ENCODE results near the gene PXN. TPM values are rescaled to one million over a fixed set of nuclear protein-coding genes. Genes with fewer than 3 reads are reported as not detected.
"Not testable (repeated sequence)": the region's sequence is repeated elsewhere in the genome, so short reads cannot be mapped to it uniquely, and the experiment has no call there.

Gene PXN
- polyA plus RNA-seq, 4 donors, result 79.3 to 132 (median 115) TPM

DNA sequence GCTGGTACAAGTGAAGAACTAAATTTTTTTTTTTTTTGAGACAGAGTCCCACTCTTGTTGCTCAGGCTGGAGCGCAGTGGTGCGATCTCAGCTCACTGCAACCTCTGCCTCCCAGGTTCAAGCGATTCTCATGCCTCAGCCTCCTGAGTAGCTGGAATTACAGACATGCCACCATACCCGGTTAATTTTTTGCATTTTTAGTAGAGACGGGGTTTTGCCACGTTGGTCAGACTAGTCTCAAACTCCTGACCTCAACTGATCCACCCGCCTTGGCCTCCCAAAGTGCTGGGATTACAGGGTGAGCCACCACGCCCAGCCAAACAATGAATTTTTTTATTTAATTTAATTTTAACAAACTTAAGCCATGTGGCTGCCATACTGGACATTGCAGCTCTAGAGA, 72.2 kb downstream of the PXN start:
- 66 to 78% (median 68%) methylated on average over 8 of the region's 8 CpGs for WGBS, 3 donors
- not testable (repeated sequence) for H3K27me3 ChIP-seq (ENCODE audit: control insufficient read depth in 3 of 3, insufficient read depth in 3 of 3, low read length in 3 of 3)

DNA sequence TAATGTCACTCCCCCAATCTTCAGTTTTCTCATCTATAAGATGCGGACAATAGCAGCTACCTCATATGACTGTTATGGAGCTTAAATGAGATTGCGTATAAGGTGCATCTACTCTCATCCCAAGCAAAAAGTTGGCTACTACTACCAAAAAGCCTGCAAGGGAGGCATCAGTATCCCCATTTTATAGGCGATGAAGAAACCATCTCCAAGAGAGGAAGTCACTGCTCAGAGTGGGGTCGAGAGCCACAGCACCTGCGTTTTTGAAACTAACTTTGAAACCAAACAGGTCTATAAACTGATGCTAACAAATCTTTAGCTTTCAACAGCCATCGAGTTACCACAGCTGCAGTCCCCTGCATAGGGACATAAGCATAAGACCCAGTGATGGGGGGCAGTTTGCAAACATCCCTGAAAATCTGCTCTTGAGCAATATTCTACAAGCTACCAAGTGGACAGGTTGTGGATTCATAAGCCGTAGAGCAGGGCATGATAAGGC, 74.5 kb downstream of the PXN start:
- DNase-seq, result no peak
- Histone ChIP-seq H3K27ac (ENCODE audit: low read depth in 1 of 3, low read length in 2 of 3) (no peak overlapping the region), H3K4me1 (ENCODE audit: control insufficient read depth in 3 of 3, insufficient read depth in 2 of 3, low read depth in 1 of 3, low read length in 2 of 3) (peaks cover 4 to 11% (median 4%) of the 10 kb centered on the region in 3 donors), H3K27me3 (ENCODE audit: control insufficient read depth in 3 of 3, insufficient read depth in 3 of 3, low read length in 3 of 3) (no peaks in the 10 kb centered on the region), H3K36me3 (ENCODE audit: control insufficient read depth in 3 of 3, insufficient read depth in 2 of 3, low read depth in 1 of 3, low read length in 3 of 3) (peaks cover 5 to 51% (median 17%) of the 10 kb centered on the region in 3 donors), H3K4me3 (ENCODE audit: low read depth in 1 of 3, low read length in 3 of 3) (no peak overlapping the region), H3K9me3 (ENCODE audit: control insufficient read depth in 2 of 2, insufficient read depth in 1 of 2, low read depth in 1 of 2, low read length in 1 of 2) (no peaks in the 10 kb centered on the region)
- WGBS, 3 donors, result 78 to 83% (median 82%) methylated on average over 7 of the region's 7 CpGs
- FAIRE-seq, result no peak

More for the DNA sequence above, 72.2 kb downstream of the PXN start:
- H3K4me3 ChIP-seq (ENCODE audit: low read depth in 1 of 3, low read length in 3 of 3), result peak overlapping the region in 1 of 3 donors; percentile 90
- peaks cover 6 to 52% (median 13%) of the 10 kb centered on the region in 3 donors for H3K36me3 ChIP-seq (ENCODE audit: control insufficient read depth in 3 of 3, insufficient read depth in 2 of 3, low read depth in 1 of 3, low read length in 3 of 3)
- H3K9me3 ChIP-seq (ENCODE audit: control insufficient read depth in 2 of 2, insufficient read depth in 1 of 2, low read depth in 1 of 2, low read length in 1 of 2); H3K27ac ChIP-seq (ENCODE audit: low read depth in 1 of 3, low read length in 2 of 3); FAIRE-seq; DNase-seq: not testable (repeated sequence)
- H3K4me1 ChIP-seq (ENCODE audit: control insufficient read depth in 3 of 3, insufficient read depth in 2 of 3, low read depth in 1 of 3, low read length in 2 of 3), result peaks cover 4 to 11% (median 4%) of the 10 kb centered on the region in 3 donors

- H3K27me3 ChIP-seq (ENCODE audit: control insufficient read depth in 3 of 3, insufficient read depth in 3 of 3, low read length in 3 of 3), result no peaks in the 10 kb centered on the region
- FAIRE-seq, result no peak
- H3K4me3 ChIP-seq (ENCODE audit: low read depth in 1 of 3, low read length in 3 of 3), result no peak overlapping the region
- WGBS, 3 donors, result 85 to 93% (median 92%) methylated on average over 5 of the region's 5 CpGs
- H3K27ac ChIP-seq (ENCODE audit: low read depth in 1 of 3, low read length in 2 of 3), result no peak overlapping the region
- no peak for DNase-seq
- H3K4me1 ChIP-seq (ENCODE audit: control insufficient read depth in 3 of 3, insufficient read depth in 2 of 3, low read depth in 1 of 3, low read length in 2 of 3), result peaks cover 4 to 10% (median 4%) of the 10 kb centered on the region in 3 donors
- H3K9me3 ChIP-seq (ENCODE audit: control insufficient read depth in 2 of 2, insufficient read depth in 1 of 2, low read depth in 1 of 2, low read length in 1 of 2), result no peaks in the 10 kb centered on the region
- H3K36me3 ChIP-seq (ENCODE audit: control insufficient read depth in 3 of 3, insufficient read depth in 2 of 3, low read depth in 1 of 3, low read length in 3 of 3), result peaks cover 6 to 52% (median 17%) of the 10 kb centered on the region in 3 donors
These were observed 75.1 kb downstream of the PXN start for GRCh38 chr12:120190386-120190785.

- DNase-seq (no peak), FAIRE-seq (no peak)
- H3K4me3 ChIP-seq (ENCODE audit: low read depth in 1 of 3, low read length in 3 of 3), result no peak overlapping the region
These were observed 78.9 kb downstream of the PXN start for GRCh38 chr12:120186654-120187053.

DNA sequence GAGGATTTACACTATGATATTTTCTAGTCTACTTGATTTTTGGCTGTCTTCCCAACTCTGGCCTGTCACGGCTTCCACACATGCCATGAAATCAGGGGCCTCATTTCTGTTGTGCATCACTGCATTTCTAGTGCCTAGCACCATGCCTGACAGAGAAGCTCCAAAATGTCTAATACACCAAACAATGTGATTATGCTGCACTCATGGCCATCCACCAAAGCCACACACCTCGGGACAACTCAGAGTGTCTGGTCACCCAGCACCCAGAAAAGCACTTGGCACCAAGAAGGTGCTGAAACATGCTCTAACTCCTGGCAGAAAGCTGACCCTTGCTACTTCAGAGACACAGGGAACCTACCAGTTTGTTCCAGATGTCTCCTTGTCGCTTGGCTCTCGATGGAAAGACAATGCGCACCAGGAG, 82.3 kb downstream of the PXN start:
- H3K27me3 ChIP-seq (ENCODE audit: control insufficient read depth in 3 of 3, insufficient read depth in 3 of 3, low read length in 3 of 3), result no peaks in the 10 kb centered on the region
- 92 to 93% (median 92%) methylated on average over 5 of the region's 5 CpGs for WGBS, 3 donors
- H3K36me3 ChIP-seq (ENCODE audit: control insufficient read depth in 3 of 3, insufficient read depth in 2 of 3, low read depth in 1 of 3, low read length in 3 of 3), result peaks cover 27 to 86% (median 33%) of the 10 kb centered on the region in 3 donors
- no peak overlapping the region for H3K4me3 ChIP-seq (ENCODE audit: low read depth in 1 of 3, low read length in 3 of 3)
- FAIRE-seq (no peak), DNase-seq (no peak)
- H3K9me3 ChIP-seq (ENCODE audit: control insufficient read depth in 2 of 2, insufficient read depth in 1 of 2, low read depth in 1 of 2, low read length in 1 of 2), result no peaks in the 10 kb centered on the region
- H3K4me1 ChIP-seq (ENCODE audit: control insufficient read depth in 3 of 3, insufficient read depth in 2 of 3, low read depth in 1 of 3, low read length in 2 of 3), result no peaks in the 10 kb centered on the region
- H3K27ac ChIP-seq (ENCODE audit: low read depth in 1 of 3, low read length in 2 of 3), result no peak overlapping the region

More at GRCh38 chr12:120186654-120187053, 78.9 kb downstream of the PXN start:
- 81 to 92% (median 86%) methylated on average over 4 of the region's 4 CpGs for WGBS, 3 donors
- peaks cover 0 to under 1% (median 0%) of the 10 kb centered on the region in 3 donors for H3K4me1 ChIP-seq (ENCODE audit: control insufficient read depth in 3 of 3, insufficient read depth in 2 of 3, low read depth in 1 of 3, low read length in 2 of 3)
- no peaks in the 10 kb centered on the region for H3K9me3 ChIP-seq (ENCODE audit: control insufficient read depth in 2 of 2, insufficient read depth in 1 of 2, low read depth in 1 of 2, low read length in 1 of 2)
- no peaks in the 10 kb centered on the region for H3K27me3 ChIP-seq (ENCODE audit: control insufficient read depth in 3 of 3, insufficient read depth in 3 of 3, low read length in 3 of 3)
- no peak overlapping the region for H3K27ac ChIP-seq (ENCODE audit: low read depth in 1 of 3, low read length in 2 of 3)
- H3K36me3 ChIP-seq (ENCODE audit: control insufficient read depth in 3 of 3, insufficient read depth in 2 of 3, low read depth in 1 of 3, low read length in 3 of 3), result peaks cover 23 to 76% (median 30%) of the 10 kb centered on the region in 3 donors

GRCh38 chr12:120181991-120182631, 83.4 kb downstream of the PXN start:
- no peaks in the 10 kb centered on the region for H3K27me3 ChIP-seq (ENCODE audit: control insufficient read depth in 3 of 3, insufficient read depth in 3 of 3, low read length in 3 of 3)
- FAIRE-seq (no peak), DNase-seq (no peak)
- H3K9me3 ChIP-seq (ENCODE audit: control insufficient read depth in 2 of 2, insufficient read depth in 1 of 2, low read depth in 1 of 2, low read length in 1 of 2), result no peaks in the 10 kb centered on the region
- H3K4me1 ChIP-seq (ENCODE audit: control insufficient read depth in 3 of 3, insufficient read depth in 2 of 3, low read depth in 1 of 3, low read length in 2 of 3), result no peaks in the 10 kb centered on the region
- H3K27ac ChIP-seq (ENCODE audit: low read depth in 1 of 3, low read length in 2 of 3), result no peak overlapping the region
- peaks cover 31 to 88% (median 39%) of the 10 kb centered on the region in 3 donors for H3K36me3 ChIP-seq (ENCODE audit: control insufficient read depth in 3 of 3, insufficient read depth in 2 of 3, low read depth in 1 of 3, low read length in 3 of 3)
- H3K4me3 ChIP-seq (ENCODE audit: low read depth in 1 of 3, low read length in 3 of 3), result no peak overlapping the region
- WGBS, 3 donors, result 90 to 95% (median 90%) methylated on average over 8 of the region's 8 CpGs

DNA sequence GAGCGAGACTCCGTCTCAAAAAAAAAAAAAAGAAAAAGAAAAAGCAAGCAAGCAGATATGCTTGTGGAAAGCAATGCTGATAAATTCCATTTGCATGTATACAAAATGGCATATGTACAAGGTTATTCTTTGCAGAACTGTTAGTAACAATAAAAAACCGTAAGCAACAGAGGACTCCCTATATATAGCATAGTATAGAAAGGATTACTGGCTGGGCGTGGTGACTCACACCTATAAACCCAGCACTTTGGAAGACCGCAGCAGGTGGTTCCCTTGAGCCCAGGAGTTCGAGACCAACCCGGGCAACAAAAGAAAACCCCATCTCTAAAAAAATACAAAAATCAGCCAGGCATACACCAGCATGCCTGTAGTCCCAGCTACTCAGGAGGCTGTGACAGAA, 84.6 kb downstream of the PXN start:
- Histone ChIP-seq H3K27me3 (ENCODE audit: control insufficient read depth in 3 of 3, insufficient read depth in 3 of 3, low read length in 3 of 3) (no peaks in the 10 kb centered on the region), H3K4me1 (ENCODE audit: control insufficient read depth in 3 of 3, insufficient read depth in 2 of 3, low read depth in 1 of 3, low read length in 2 of 3) (no peaks in the 10 kb centered on the region), H3K36me3 (ENCODE audit: control insufficient read depth in 3 of 3, insufficient read depth in 2 of 3, low read depth in 1 of 3, low read length in 3 of 3) (peaks cover 34 to 87% (median 41%) of the 10 kb centered on the region in 3 donors), H3K4me3 (ENCODE audit: low read depth in 1 of 3, low read length in 3 of 3) (no peak overlapping the region), H3K27ac (ENCODE audit: low read depth in 1 of 3, low read length in 2 of 3) (no peak overlapping the region), H3K9me3 (ENCODE audit: control insufficient read depth in 2 of 2, insufficient read depth in 1 of 2, low read depth in 1 of 2, low read length in 1 of 2) (no peaks in the 10 kb centered on the region)
- WGBS, 3 donors, result 89 to 93% (median 92%) methylated on average over 7 of the region's 7 CpGs
- FAIRE-seq, result no peak
- no peak for DNase-seq

DNA sequence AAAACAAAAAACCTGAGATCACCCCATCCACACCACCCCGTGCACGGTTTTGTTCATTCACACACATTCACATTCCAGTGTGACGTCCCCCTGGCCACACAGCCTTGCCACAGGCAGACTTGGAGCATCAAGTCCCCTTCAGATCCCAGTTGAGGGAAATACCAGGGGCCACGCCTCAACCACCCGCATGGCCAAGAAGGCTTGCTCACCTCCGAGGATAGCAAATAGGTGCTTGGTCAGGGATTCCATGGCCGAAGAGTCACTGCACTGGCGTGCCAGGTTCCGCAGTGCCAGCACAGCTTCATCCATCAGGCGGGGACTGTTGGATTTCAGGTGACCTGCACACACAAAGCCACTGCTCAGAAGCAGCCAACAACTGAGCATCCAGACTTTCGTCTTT, 90.0 kb downstream of the PXN start:
- FAIRE-seq, result no peak
- Histone ChIP-seq H3K4me1 (ENCODE audit: control insufficient read depth in 3 of 3, insufficient read depth in 2 of 3, low read depth in 1 of 3, low read length in 2 of 3) (no peaks in the 10 kb centered on the region), H3K4me3 (ENCODE audit: low read depth in 1 of 3, low read length in 3 of 3) (no peak overlapping the region), H3K9me3 (ENCODE audit: control insufficient read depth in 2 of 2, insufficient read depth in 1 of 2, low read depth in 1 of 2, low read length in 1 of 2) (no peaks in the 10 kb centered on the region), H3K27me3 (ENCODE audit: control insufficient read depth in 3 of 3, insufficient read depth in 3 of 3, low read length in 3 of 3) (no peaks in the 10 kb centered on the region), H3K27ac (ENCODE audit: low read depth in 1 of 3, low read length in 2 of 3) (no peak overlapping the region), H3K36me3 (ENCODE audit: control insufficient read depth in 3 of 3, insufficient read depth in 2 of 3, low read depth in 1 of 3, low read length in 3 of 3) (peaks cover 23 to 81% (median 26%) of the 10 kb centered on the region in 3 donors)
- WGBS, 3 donors, result 93 to 96% (median 96%) methylated on average over 11 of the region's 11 CpGs
- no peak for DNase-seq

Data from small intestine (tissue), 7 donors.